Skin of body (tissue), 2 donors: ENCODE data around the gene ATL1. TPM values are rescaled to one million over a fixed set of nuclear protein-coding genes. Genes with fewer than 3 reads are reported as not detected.
A peak's percentile ranks its signal among the peaks of the same experiment; 100 is the strongest.

Experiments
- DNase-seq: peaks from one replicate; lab custom pipeline; 2025; lab: John Stamatoyannopoulos, UW
- total RNA-seq: library from RNA; depleted of rRNA; stranded (reverse); fragments of >200 nt; gene quantifications from one replicate; pipeline ENCODE4 v1.2.3, GENCODE V29; 2014

Gene ATL1
- 11.9 TPM for total RNA-seq

- DNase-seq = peak; percentile 79
Measured at GRCh38 chr14:50559990-50560930, at the start of gene ATL1. TSS of gene ATL1 (plus strand) at chr14:50560145. CDS start at chr14:50560266, 121 bp downstream.

- no peak for DNase-seq
Measured at GRCh38 chr14:50510157-50510556, 49.8 kb upstream of the ATL1 start.

- DNase-seq = no peak
Measured at GRCh38 chr14:50512463-50512862, 47.5 kb upstream of the ATL1 start.

GRCh38 chr14:50516091-50516490 is 43.9 kb upstream of the ATL1 start:
- no peak for DNase-seq

- no peak for DNase-seq
Measured at GRCh38 chr14:50520947-50521815, 38.8 kb upstream of the ATL1 start.

GRCh38 chr14:50521912-50522341 is 38.0 kb upstream of the ATL1 start:
- no peak for DNase-seq

GRCh38 chr14:50523271-50524041 is 36.5 kb upstream of the ATL1 start:
- DNase-seq = no peak

- DNase-seq = no peak
Measured at GRCh38 chr14:50524060-50524459, 35.9 kb upstream of the ATL1 start.

GRCh38 chr14:50524731-50525515 is 35.0 kb upstream of the ATL1 start:
- DNase-seq = no peak

- no peak for DNase-seq
Measured at GRCh38 chr14:50528000-50528399, 31.9 kb upstream of the ATL1 start.

- no peak for DNase-seq
Measured at GRCh38 chr14:50529288-50530179, 30.4 kb upstream of the ATL1 start.

GRCh38 chr14:50530358-50530757 is 29.6 kb upstream of the ATL1 start:
- DNase-seq = no peak

GRCh38 chr14:50530794-50531365 is 29.1 kb upstream of the ATL1 start:
- no peak for DNase-seq

GRCh38 chr14:50531595-50532501 is 28.1 kb upstream of the ATL1 start:
- no peak for DNase-seq

GRCh38 chr14:50532502-50533240 is 27.3 kb upstream of the ATL1 start, which contains the start of gene MAP4K5:
TSS of gene MAP4K5 (minus strand) at chr14:50532569. CDS start at chr14:50532049, 520 bp downstream.
- DNase-seq = peak; percentile 86

- no peak for DNase-seq
Measured at GRCh38 chr14:50533241-50533705, 26.7 kb upstream of the ATL1 start.

- peak; percentile 28 for DNase-seq
Measured at GRCh38 chr14:50533806-50534205, 26.1 kb upstream of the ATL1 start.
